Astrocyte (in vitro differentiated cells and primary cell): Measurements from ENCODE around the gene XAGE2. TPM values are rescaled to one million over a fixed set of nuclear protein-coding genes. Genes with fewer than 3 reads are reported as not detected.
A peak's percentile ranks its signal among the peaks of the same experiment; 100 is the strongest.
"Not testable (repeated sequence)": the region's sequence is repeated elsewhere in the genome, so short reads cannot be mapped to it uniquely, and the experiment has no call there.

ENCODE experiments used
- DNase-seq: peaks from one replicate; pipeline ENCODE4 v3.0.0-alpha.2; 2010; ENCODE audit warnings: low read depth
- FAIRE-seq: peaks from 2 replicates; lab custom pipeline; 2011; peaks lifted over from hg19 to GRCh38; lab: Jason Lieb, UNC
- H2AFZ ChIP-seq: 2 replicates; pipeline ENCODE4 v1.6.0; 2012; ENCODE audit warnings: low read depth, low read length, inconsistent platforms
- H3K27ac ChIP-seq: 2 replicates; pipeline ENCODE4 v1.5.1; 2011; ENCODE audit warnings: low read depth, low read length, inconsistent platforms
- H3K27me3 ChIP-seq: 2 replicates; pipeline ENCODE4 v1.6.0; 2011; ENCODE audit warnings: low read length, inconsistent platforms; ENCODE audit not compliant: insufficient read depth
- H3K36me3 ChIP-seq: 2 replicates; pipeline ENCODE4 v1.5.1; 2011; ENCODE audit warnings: low read length, inconsistent platforms; ENCODE audit not compliant: insufficient read depth
- H3K4me1 ChIP-seq: 2 replicates; pipeline ENCODE4 v1.5.1; 2011; ENCODE audit warnings: low read length, inconsistent platforms; ENCODE audit not compliant: insufficient read depth
- H3K4me2 ChIP-seq: 2 replicates; pipeline ENCODE4 v1.6.0; 2012; ENCODE audit warnings: low read length, inconsistent platforms
- H3K4me3 ChIP-seq: 2 replicates; pipeline ENCODE4 v1.5.1; 2011; ENCODE audit warnings: low read depth, mild to moderate bottlenecking, low read length, inconsistent platforms; ENCODE audit not compliant: insufficient read depth
- H3K79me2 ChIP-seq: 2 replicates; pipeline ENCODE4 v1.6.0; 2012; ENCODE audit warnings: mild to moderate bottlenecking, low read length, inconsistent platforms; ENCODE audit not compliant: insufficient read depth
- H3K9ac ChIP-seq: 2 replicates; pipeline ENCODE4 v1.6.0; 2012; ENCODE audit warnings: mild to moderate bottlenecking, low read length, inconsistent platforms
- H3K9me3 ChIP-seq: 2 replicates; pipeline ENCODE4 v1.5.1; 2012; ENCODE audit warnings: low read depth, mild to moderate bottlenecking, low read length, inconsistent platforms; ENCODE audit not compliant: insufficient read depth
- H4K20me1 ChIP-seq: 2 replicates; pipeline ENCODE4 v1.6.0; 2012; ENCODE audit warnings: low read length, inconsistent platforms; ENCODE audit not compliant: insufficient read depth
- H3K27ac Mint-ChIP-seq: one replicate; pipeline ENCODE4 v1.8.0; 2021; ENCODE audit warnings: mild to moderate bottlenecking, mixed read lengths; ENCODE audit not compliant: unreplicated experiment
- H3K27me3 Mint-ChIP-seq: one replicate; pipeline ENCODE4 v1.8.0; 2021; ENCODE audit warnings: low read depth, mixed read lengths; ENCODE audit not compliant: unreplicated experiment
- H3K36me3 Mint-ChIP-seq: one replicate; pipeline ENCODE4 v1.8.0; 2021; ENCODE audit warnings: low read depth, mixed read lengths; ENCODE audit not compliant: unreplicated experiment
- H3K4me1 Mint-ChIP-seq: one replicate; pipeline ENCODE4 v1.8.0; 2021; ENCODE audit warnings: low read depth, mixed read lengths; ENCODE audit not compliant: unreplicated experiment
- H3K4me3 Mint-ChIP-seq: one replicate; pipeline ENCODE4 v1.8.0; 2021; ENCODE audit warnings: mild to moderate bottlenecking, moderate library complexity, mixed read lengths; ENCODE audit not compliant: unreplicated experiment
- H3K9me3 Mint-ChIP-seq: one replicate; pipeline ENCODE4 v1.8.0; 2021; ENCODE audit warnings: mild to moderate bottlenecking, mixed read lengths; ENCODE audit not compliant: unreplicated experiment
- EZH2 ChIP-seq: IDR thresholded peaks from 2 replicates; pipeline ENCODE4 v1.6.1; 2012; ENCODE audit warnings: mild to moderate bottlenecking, low read length, inconsistent platforms; ENCODE audit not compliant: insufficient read depth
- total RNA-seq: library from RNA; stranded (reverse); gene quantifications from 2 replicates; pipeline ENCODE4 v1.2.1, GENCODE V29; 2021
- TF ChIP-seq, protein P1 (sequence below): IDR thresholded peaks from 2 replicates; pipeline ENCODE4 v1.5.1; 2011; ENCODE audit warnings: low read depth, mild to moderate bottlenecking, inconsistent platforms, low read length, moderate library complexity; ENCODE audit not compliant: insufficient read depth

The XAGE2 gene
- total RNA-seq, 1 donor from 2014 or later = not detected

- not testable (repeated sequence) for H2AFZ ChIP-seq, H3K79me2 ChIP-seq, H4K20me1 ChIP-seq, H3K9me3 ChIP-seq, H3K27ac ChIP-seq, H3K27me3 Mint-ChIP-seq, H3K4me3 ChIP-seq, H3K4me3 Mint-ChIP-seq, H3K27ac Mint-ChIP-seq, H3K36me3 ChIP-seq, H3K27me3 ChIP-seq, H3K9me3 Mint-ChIP-seq, H3K4me1 ChIP-seq, H3K4me1 Mint-ChIP-seq, H3K4me2 ChIP-seq, DNase-seq, H3K36me3 Mint-ChIP-seq, H3K9ac ChIP-seq
- FAIRE-seq = peak; percentile 84
Measured at GRCh38 chrX:52345402-52345801, 23.4 kb upstream of the XAGE2 start.

GRCh38 chrX:52346174-52347165 lies 22.4 kb upstream of the XAGE2 start:
- Histone ChIP-seq H4K20me1 (no peaks in the 10 kb centered on the region), H3K27ac (no peak overlapping the region), H3K79me2 (no peaks in the 10 kb centered on the region), H3K4me1 (no peaks in the 10 kb centered on the region), H3K27me3 (no peaks in the 10 kb centered on the region), H2AFZ (no peak overlapping the region), H3K36me3 (no peaks in the 10 kb centered on the region), H3K4me3 (no peak overlapping the region), H3K9me3 (no peaks in the 10 kb centered on the region), H3K9ac (no peak overlapping the region), H3K4me2 (no peak overlapping the region)
- no peak for FAIRE-seq
- H3K27ac Mint-ChIP-seq = no peak overlapping the region
- no peak for DNase-seq
- H3K9me3 Mint-ChIP-seq = no peaks in the 10 kb centered on the region
- no peaks in the 10 kb centered on the region for H3K27me3 Mint-ChIP-seq
- no peaks in the 10 kb centered on the region for H3K4me1 Mint-ChIP-seq
- TF ChIP-seq, protein P1, sequence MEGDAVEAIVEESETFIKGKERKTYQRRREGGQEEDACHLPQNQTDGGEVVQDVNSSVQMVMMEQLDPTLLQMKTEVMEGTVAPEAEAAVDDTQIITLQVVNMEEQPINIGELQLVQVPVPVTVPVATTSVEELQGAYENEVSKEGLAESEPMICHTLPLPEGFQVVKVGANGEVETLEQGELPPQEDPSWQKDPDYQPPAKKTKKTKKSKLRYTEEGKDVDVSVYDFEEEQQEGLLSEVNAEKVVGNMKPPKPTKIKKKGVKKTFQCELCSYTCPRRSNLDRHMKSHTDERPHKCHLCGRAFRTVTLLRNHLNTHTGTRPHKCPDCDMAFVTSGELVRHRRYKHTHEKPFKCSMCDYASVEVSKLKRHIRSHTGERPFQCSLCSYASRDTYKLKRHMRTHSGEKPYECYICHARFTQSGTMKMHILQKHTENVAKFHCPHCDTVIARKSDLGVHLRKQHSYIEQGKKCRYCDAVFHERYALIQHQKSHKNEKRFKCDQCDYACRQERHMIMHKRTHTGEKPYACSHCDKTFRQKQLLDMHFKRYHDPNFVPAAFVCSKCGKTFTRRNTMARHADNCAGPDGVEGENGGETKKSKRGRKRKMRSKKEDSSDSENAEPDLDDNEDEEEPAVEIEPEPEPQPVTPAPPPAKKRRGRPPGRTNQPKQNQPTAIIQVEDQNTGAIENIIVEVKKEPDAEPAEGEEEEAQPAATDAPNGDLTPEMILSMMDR = no peak
- no peak for TF ChIP-seq EZH2
- H3K4me3 Mint-ChIP-seq = no peak overlapping the region
- H3K36me3 Mint-ChIP-seq = no peaks in the 10 kb centered on the region

DNA sequence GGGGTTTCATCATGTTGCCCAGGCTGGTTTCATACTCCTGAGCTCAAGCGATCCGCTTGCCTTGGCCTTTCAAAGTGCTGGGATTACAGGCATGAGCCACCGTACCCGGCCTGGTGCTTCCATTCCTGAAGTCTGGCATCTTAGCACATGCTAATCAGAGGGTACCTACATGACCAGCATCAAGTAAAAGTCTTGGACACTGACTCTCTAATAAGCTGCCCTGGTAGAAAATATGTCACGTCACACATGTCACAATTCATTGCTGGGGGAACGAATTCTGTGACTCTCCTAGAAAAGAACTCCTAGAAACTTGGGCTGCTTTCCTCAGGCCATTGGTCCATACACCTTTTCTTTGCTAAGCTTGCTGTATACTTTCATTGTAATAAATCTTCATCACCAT lies 19.1 kb upstream of the XAGE2 start:
- H3K9ac ChIP-seq = no peak overlapping the region
- DNase-seq = no peak
- no peaks in the 10 kb centered on the region for H4K20me1 ChIP-seq
- H3K27me3 Mint-ChIP-seq = no peaks in the 10 kb centered on the region
- H3K27me3 ChIP-seq = no peaks in the 10 kb centered on the region
- no peaks in the 10 kb centered on the region for H3K9me3 ChIP-seq
- no peak overlapping the region for H3K4me2 ChIP-seq
- no peak overlapping the region for H3K4me3 Mint-ChIP-seq
- H3K36me3 ChIP-seq = no peaks in the 10 kb centered on the region
- FAIRE-seq = peak; percentile 79
- H3K79me2 ChIP-seq = no peaks in the 10 kb centered on the region
- H2AFZ ChIP-seq = no peak overlapping the region
- no peaks in the 10 kb centered on the region for H3K36me3 Mint-ChIP-seq
- no peak overlapping the region for H3K27ac ChIP-seq
- H3K4me1 ChIP-seq = no peaks in the 10 kb centered on the region
- no peaks in the 10 kb centered on the region for H3K4me1 Mint-ChIP-seq
- no peak overlapping the region for H3K4me3 ChIP-seq
- TF ChIP-seq, protein P1 = no peak
- no peak for TF ChIP-seq EZH2
- no peak overlapping the region for H3K27ac Mint-ChIP-seq
- H3K9me3 Mint-ChIP-seq = no peaks in the 10 kb centered on the region
